Endodermal cell (in vitro differentiated cells): ENCODE data around the gene SELL. TPM values are rescaled to one million over a fixed set of nuclear protein-coding genes. Genes with fewer than 3 reads are reported as not detected.
"Not testable (repeated sequence)": the region's sequence is repeated elsewhere in the genome, so short reads cannot be mapped to it uniquely, and the experiment has no call there.

Source experiments
- DNase-seq: peaks from one replicate; pipeline ENCODE4 v3.0.0-alpha.2; 2017
- H3K27ac ChIP-seq: 2 replicates; pipeline ENCODE4 v1.5.1; 2013; ENCODE audit warnings: mild to moderate bottlenecking, low read depth, low read length, moderate library complexity
- H3K27me3 ChIP-seq: 2 replicates; pipeline ENCODE4 v1.6.1; 2013; ENCODE audit warnings: mild to moderate bottlenecking, low read length, moderate library complexity; ENCODE audit not compliant: insufficient read depth, control insufficient read depth, poor library complexity, severe bottlenecking
- H3K36me3 ChIP-seq: 2 replicates; pipeline ENCODE4 v1.7.0; 2013; ENCODE audit warnings: mild to moderate bottlenecking, low read length, moderate library complexity; ENCODE audit not compliant: control insufficient read depth, insufficient read depth
- H3K4me1 ChIP-seq: one replicate; pipeline ENCODE4 v1.7.0; 2013; ENCODE audit warnings: low read length; ENCODE audit not compliant: control insufficient read depth, insufficient read depth
- H3K4me3 ChIP-seq: 2 replicates; pipeline ENCODE4 v1.5.1; 2013; ENCODE audit warnings: mild to moderate bottlenecking, low read length, moderate library complexity
- H3K9ac ChIP-seq: 2 replicates; pipeline ENCODE4 v1.6.1; 2013; ENCODE audit warnings: mild to moderate bottlenecking, low read length, moderate library complexity; ENCODE audit not compliant: poor library complexity, severe bottlenecking; ENCODE audit errors: extremely low read depth
- H3K9me3 ChIP-seq: 2 replicates; pipeline ENCODE4 v1.6.1; 2013; ENCODE audit warnings: mild to moderate bottlenecking, low read length, moderate library complexity; ENCODE audit not compliant: control insufficient read depth
- H3K27ac Mint-ChIP-seq: 2 replicates; pipeline ENCODE4 v1.8.0; 2020; ENCODE audit warnings: mixed read lengths
- H3K27me3 Mint-ChIP-seq: 2 replicates; pipeline ENCODE4 v1.8.0; 2021; ENCODE audit warnings: mild to moderate bottlenecking, mixed read lengths; ENCODE audit not compliant: insufficient read depth
- H3K36me3 Mint-ChIP-seq: 2 replicates; pipeline ENCODE4 v1.8.0; 2020; ENCODE audit warnings: low read depth, mixed read lengths
- H3K4me1 Mint-ChIP-seq: 2 replicates; pipeline ENCODE4 v1.8.0; 2020; ENCODE audit warnings: mixed read lengths
- H3K4me3 Mint-ChIP-seq: 2 replicates; pipeline ENCODE4 v1.8.0; 2020; ENCODE audit warnings: mild to moderate bottlenecking, moderate library complexity, mixed read lengths
- H3K9me3 Mint-ChIP-seq: 2 replicates; pipeline ENCODE4 v1.8.0; 2020; ENCODE audit warnings: mild to moderate bottlenecking, mixed read lengths
- CTCF ChIP-seq: fragments of 200-600 bp; sonication (generic); conservative IDR thresholded peaks from 2 replicates; pipeline ENCODE4 v1.5.0; 2021; ENCODE audit warnings: antibody characterized with exemption, mild to moderate bottlenecking
- WGBS, 2 experiments: methylation state at CpG; one replicate each; pipeline versions ENCODE4 v1.1.5 to v1.1.7; 2013; ENCODE audit warnings: missing lambda C conversion rate in 2 of 2, mixed read lengths in 1 of 2; ENCODE audit not compliant: insufficient coverage in 1 of 2, insufficient read length in 1 of 2; 5-methylcytosine and 5-hydroxymethylcytosine counted together
- total RNA-seq, 2 donors: library from RNA; stranded (reverse); fragmentation: NEBNext Ultra II Directional in 1 of 2; extraction: Animal tissue kit (Norgen Biotek cat#: 25700) in 1 of 2; gene quantifications; 2 replicates in 1 of 2; 3 replicates in 1 of 2; pipeline ENCODE4 v1.2.1, GENCODE V29; 2021

The SELL gene
- total RNA-seq, 2 donors from 2014 or later: 0.95 TPM; not detected in 1

DNA sequence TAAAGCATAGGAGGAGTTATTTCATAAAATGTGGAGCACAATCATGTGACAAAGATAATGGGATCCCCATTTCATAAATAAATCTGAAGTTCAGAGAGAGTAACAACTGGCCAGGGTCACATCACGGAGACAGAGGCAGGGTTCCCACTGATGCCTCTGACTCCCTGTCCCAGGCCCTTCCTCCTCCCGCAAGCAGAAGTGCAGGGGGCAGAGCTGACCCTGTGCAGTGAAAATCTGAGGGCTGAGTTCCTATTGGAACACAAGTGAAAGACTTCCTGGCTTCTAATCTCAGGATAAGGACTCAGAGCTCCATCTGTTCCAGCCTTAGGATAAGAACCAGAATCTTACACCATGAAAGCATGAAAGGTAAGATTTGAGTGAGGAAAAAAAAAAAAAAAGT is 22.0 kb downstream of the SELL start:
- Mint-ChIP-seq H3K4me3 (no peak overlapping the region), H3K27me3 (peaks cover 46% of the 10 kb centered on the region), H3K27ac (no peak overlapping the region), H3K4me1 (peaks cover 10% of the 10 kb centered on the region), H3K36me3 (no peaks in the 10 kb centered on the region), H3K9me3 (peaks cover 4% of the 10 kb centered on the region)
- Histone ChIP-seq H3K4me1 (no peaks in the 10 kb centered on the region), H3K9me3 (peaks cover 37% of the 10 kb centered on the region), H3K4me3 (peak overlapping the region; percentile 47), H3K9ac (no peak overlapping the region), H3K27me3 (no peaks in the 10 kb centered on the region), H3K36me3 (no peaks in the 10 kb centered on the region), H3K27ac (no peak overlapping the region)
- WGBS, 2 experiments: 88% methylated on average over 2 of the region's 2 CpGs; no CpG with 5 or more reads in 1 of the 2 experiments
- TF ChIP-seq CTCF: no peak
- DNase-seq: no peak

GRCh38 chr1:169688377-169688776 is 23.0 kb downstream of the SELL start:
- not testable (repeated sequence) for H3K36me3 ChIP-seq, H3K27me3 ChIP-seq, H3K27ac Mint-ChIP-seq, H3K9me3 Mint-ChIP-seq, DNase-seq, H3K36me3 Mint-ChIP-seq, H3K4me1 ChIP-seq, H3K9ac ChIP-seq, H3K4me3 Mint-ChIP-seq, H3K27ac ChIP-seq
- Histone ChIP-seq H3K4me3 (peak overlapping the region; percentile 47), H3K9me3 (peaks cover 47% of the 10 kb centered on the region)
- H3K27me3 Mint-ChIP-seq: peaks cover 40% of the 10 kb centered on the region
- peaks cover 10% of the 10 kb centered on the region for H3K4me1 Mint-ChIP-seq
- 94 to 100% methylated on average over 3 to 5 of the region's 5 CpGs for WGBS, 2 experiments

DNA sequence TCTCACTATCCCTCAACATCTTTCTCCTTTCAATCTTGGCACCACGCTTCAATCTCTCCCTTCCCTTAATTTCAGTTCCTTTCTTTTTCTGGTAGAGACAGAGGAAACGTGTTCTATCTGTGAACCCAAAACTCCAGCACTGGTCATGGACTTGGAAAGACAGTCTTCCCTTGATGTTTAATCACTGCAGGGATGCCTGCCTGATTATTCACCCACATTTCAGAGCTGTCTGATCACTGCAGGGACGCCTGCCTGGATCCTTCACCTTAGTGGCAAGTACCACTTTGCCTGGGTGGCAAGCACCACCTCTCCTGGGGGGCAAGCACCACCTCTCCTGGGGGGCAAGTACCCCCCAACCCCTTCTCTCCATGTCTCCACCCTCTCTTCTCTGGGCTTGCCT is 27.8 kb downstream of the SELL start:
- Histone ChIP-seq H3K9ac (no peak overlapping the region), H3K27me3 (no peaks in the 10 kb centered on the region), H3K36me3 (no peaks in the 10 kb centered on the region), H3K9me3 (peaks cover 44% of the 10 kb centered on the region), H3K27ac (no peak overlapping the region), H3K4me3 (peak overlapping the region; percentile 62), H3K4me1 (peaks cover 8% of the 10 kb centered on the region)
- H3K4me1 Mint-ChIP-seq: peaks cover 22% of the 10 kb centered on the region
- WGBS, 2 experiments: 83 to 92% methylated on average over 1 to 3 of the region's 3 CpGs
- H3K9me3 Mint-ChIP-seq: no peaks in the 10 kb centered on the region
- TF ChIP-seq CTCF: no peak
- H3K36me3 Mint-ChIP-seq: no peaks in the 10 kb centered on the region
- peaks cover 25% of the 10 kb centered on the region for H3K27me3 Mint-ChIP-seq
- no peak overlapping the region for H3K27ac Mint-ChIP-seq
- no peak for DNase-seq
- H3K4me3 Mint-ChIP-seq: no peak overlapping the region

GRCh38 chr1:169683168-169683567 is 28.3 kb downstream of the SELL start:
- Mint-ChIP-seq H3K4me1 (peaks cover 22% of the 10 kb centered on the region), H3K27me3 (peaks cover 21% of the 10 kb centered on the region)
- 83 to 100% methylated on average over 1 to 4 of the region's 4 CpGs for WGBS, 2 experiments
- not testable (repeated sequence) for H3K36me3 Mint-ChIP-seq, H3K27me3 ChIP-seq, H3K36me3 ChIP-seq, DNase-seq, H3K4me1 ChIP-seq, H3K9me3 Mint-ChIP-seq, H3K4me3 Mint-ChIP-seq, H3K27ac Mint-ChIP-seq, H3K9ac ChIP-seq, H3K27ac ChIP-seq
- Histone ChIP-seq H3K9me3 (peaks cover 39% of the 10 kb centered on the region), H3K4me3 (peak overlapping the region; percentile 62)
